Measurements from ENCODE around the gene MAN2A1. TPM values are rescaled to one million over a fixed set of nuclear protein-coding genes. Genes with fewer than 3 reads are reported as not detected.

MAN2A1 gene
- total and polyA plus RNA-seq, 10 donors: 9.5 to 84.8 (median 54.5) TPM

- 81 to 95% (median 91%) methylated on average over 3 of the region's 3 CpGs for WGBS, 5 donors
- intact Hi-C loops (cut with DNase I; ENCODE audit: low total_unique reads): no loop called here
- TF ChIP-seq POLR2AphosphoS5 (IDR thresholded peaks at IDR 0.05): no peak
- no peak for TF ChIP-seq POLR2A (IDR thresholded peaks at IDR 0.05)
- TF ChIP-seq CTCF (IDR thresholded peaks at IDR 0.05 in 8 of 11, conservative IDR thresholded peaks at IDR 0.05 in 3 of 11): no peak
Measured at GRCh38 chr5:109900911-109901627, 211.3 kb downstream of the MAN2A1 start.

GRCh38 chr5:109901628-109901981 lies 211.9 kb downstream of the MAN2A1 start:
- H3K36me3 ChIP-seq: no peaks in the 10 kb centered on the region
- no peaks in the 10 kb centered on the region for H3K9me3 ChIP-seq
- H3K4me1 ChIP-seq: no peaks in the 10 kb centered on the region
- no peak for DNase-seq
- intact Hi-C loops (cut with DNase I; ENCODE audit: low total_unique reads): no loop called here
- TF ChIP-seq CTCF (IDR thresholded peaks at IDR 0.05 in 8 of 11, conservative IDR thresholded peaks at IDR 0.05 in 3 of 11) (no peak), POLR2AphosphoS5 (IDR thresholded peaks at IDR 0.05) (no peak), POLR2A (IDR thresholded peaks at IDR 0.05) (no peak)
- 89 to 93% (median 90%) methylated on average over 1 of the region's 1 CpG for WGBS, 5 donors
- no peak overlapping the region for H3K27ac ChIP-seq
- H3K4me3 ChIP-seq: no peak overlapping the region
- H3K27me3 ChIP-seq (replicated peaks in 1 of 7): no peaks in the 10 kb centered on the region

More at GRCh38 chr5:109900911-109901627, 211.3 kb downstream of the MAN2A1 start:
- Histone ChIP-seq H3K27me3 (replicated peaks in 1 of 7) (no peaks in the 10 kb centered on the region), H3K36me3 (no peaks in the 10 kb centered on the region), H3K4me3 (no peak overlapping the region), H3K27ac (no peak overlapping the region), H3K4me1 (no peaks in the 10 kb centered on the region), H3K9me3 (no peaks in the 10 kb centered on the region)
- no peak for DNase-seq

GRCh38 chr5:109903061-109903460 lies 213.3 kb downstream of the MAN2A1 start:
- intact Hi-C loops (cut with DNase I; ENCODE audit: low total_unique reads): no loop called here
- Histone ChIP-seq H3K27me3 (replicated peaks in 1 of 7) (no peaks in the 10 kb centered on the region), H3K9me3 (no peaks in the 10 kb centered on the region), H3K4me1 (no peaks in the 10 kb centered on the region), H3K36me3 (no peaks in the 10 kb centered on the region), H3K27ac (no peak overlapping the region), H3K4me3 (no peak overlapping the region)
- WGBS, 5 donors: 76 to 90% (median 79%) methylated on average over 2 of the region's 2 CpGs
- no peak for DNase-seq
- TF ChIP-seq POLR2AphosphoS5 (IDR thresholded peaks at IDR 0.05): no peak
- no peak for TF ChIP-seq CTCF (IDR thresholded peaks at IDR 0.05 in 8 of 11, conservative IDR thresholded peaks at IDR 0.05 in 3 of 11)
- no peak for TF ChIP-seq POLR2A (IDR thresholded peaks at IDR 0.05)

GRCh38 chr5:109905906-109906305 lies 216.2 kb downstream of the MAN2A1 start:
- intact Hi-C loops (cut with DNase I; ENCODE audit: low total_unique reads): no loop called here
- no peaks in the 10 kb centered on the region for H3K9me3 ChIP-seq
- H3K36me3 ChIP-seq: no peaks in the 10 kb centered on the region
- no peaks in the 10 kb centered on the region for H3K4me1 ChIP-seq
- no peak for DNase-seq
- 82 to 89% (median 88%) methylated on average over 1 of the region's 1 CpG for WGBS, 5 donors
- H3K27me3 ChIP-seq (replicated peaks in 1 of 7): no peaks in the 10 kb centered on the region
- TF ChIP-seq CTCF (IDR thresholded peaks at IDR 0.05 in 8 of 11, conservative IDR thresholded peaks at IDR 0.05 in 3 of 11) (no peak), POLR2A (IDR thresholded peaks at IDR 0.05) (no peak), POLR2AphosphoS5 (IDR thresholded peaks at IDR 0.05) (no peak)
- H3K4me3 ChIP-seq: no peak overlapping the region
- no peak overlapping the region for H3K27ac ChIP-seq

Data from spleen (tissue), 11 donors.